CD4-positive, alpha-beta T cell (primary cell): ENCODE results near the gene SIX3. TPM values are rescaled to one million over a fixed set of nuclear protein-coding genes. Genes with fewer than 3 reads are reported as not detected.

ENCODE experiments used
- ATAC-seq: fragments of 200-7000 bp; cut with Tn5 transposase; one replicate; pipeline ENCODE4 v1.10.0; 2022; ENCODE audit warnings: mild to moderate bottlenecking; ENCODE audit not compliant: poor library complexity
- CTCF ChIA-PET: fragments of 350-600 bp; sonication (Branson Sonifier 250); formaldehyde crosslinking; loops from one replicate; lab custom pipeline; 2021; ENCODE audit warnings: antibody characterized with exemption, inconsistent platforms; lab: Charles Lee
- POLR2A ChIA-PET: fragments of 350-600 bp; sonication (Branson Sonifier 250); formaldehyde crosslinking; loops from one replicate; lab custom pipeline; 2021; ENCODE audit warnings: antibody characterized with exemption, inconsistent platforms; lab: Charles Lee
- DNase-seq, 14 experiments: peaks; one replicate each; pipeline ENCODE4 v3.0.0-alpha.2; 2013 to 2020; ENCODE audit warnings: mixed read lengths in 2 of 14
- H3K27ac ChIP-seq, 2 donors: one replicate each; pipeline versions ENCODE4 v1.5.1 to v1.7.0; 2013; ENCODE audit warnings: low read length in 2 of 2, low read depth in 1 of 2, mild to moderate bottlenecking in 1 of 2
- H3K27me3 ChIP-seq, 2 experiments: 1 replicate in 1 of 2; 2 replicates in 1 of 2; pipeline versions ENCODE4 v1.6.1 to v1.7.0; 2013; ENCODE audit warnings: low read length in 2 of 2, control low read depth in 1 of 2, mild to moderate bottlenecking in 1 of 2, moderate library complexity in 1 of 2; ENCODE audit not compliant: insufficient read depth in 2 of 2, control insufficient read depth in 1 of 2
- H3K36me3 ChIP-seq: one replicate; pipeline ENCODE4 v1.6.1; 2013; ENCODE audit warnings: low read length, control low read depth; ENCODE audit not compliant: insufficient read depth
- H3K4me1 ChIP-seq: one replicate; pipeline ENCODE4 v1.6.1; 2013; ENCODE audit warnings: low read length, control low read depth; ENCODE audit not compliant: insufficient read depth
- H3K4me3 ChIP-seq: one replicate; pipeline ENCODE4 v1.5.1; 2013; ENCODE audit warnings: mild to moderate bottlenecking, low read length, moderate library complexity
- H3K9me3 ChIP-seq, 2 experiments: 1 replicate in 1 of 2; 2 replicates in 1 of 2; pipeline versions ENCODE4 v1.6.1 to v1.7.0; 2013; ENCODE audit warnings: low read length in 2 of 2, mild to moderate bottlenecking in 2 of 2, control low read depth in 1 of 2, moderate library complexity in 1 of 2; ENCODE audit not compliant: control insufficient read depth in 1 of 2, insufficient read depth in 1 of 2
- H3K27ac Mint-ChIP-seq: one replicate; pipeline ENCODE4 v1.8.0; 2020; ENCODE audit warnings: mixed read lengths
- H3K27me3 Mint-ChIP-seq: one replicate; pipeline ENCODE4 v1.8.0; 2021; ENCODE audit warnings: mixed read lengths
- H3K36me3 Mint-ChIP-seq: one replicate; pipeline ENCODE4 v1.8.0; 2021; ENCODE audit warnings: low read depth, mixed read lengths
- H3K4me1 Mint-ChIP-seq: one replicate; pipeline ENCODE4 v1.8.0; 2021; ENCODE audit warnings: low read depth, mixed read lengths
- H3K4me3 Mint-ChIP-seq: one replicate; pipeline ENCODE4 v1.8.0; 2020; ENCODE audit warnings: mild to moderate bottlenecking, mixed read lengths
- H3K9me3 Mint-ChIP-seq: one replicate; pipeline ENCODE4 v1.8.0; 2020; ENCODE audit warnings: mixed read lengths
- intact Hi-C, 2 experiments: fragments of 100-400 bp; cut with DNase I in 1 of 2; cut with micrococcal nuclease in 1 of 2; formaldehyde crosslinking; loops; one replicate each; pipeline versions ENCODE4 v1.15.1 to v1.9.0; 2023 to 2025; cut with DNase I, micrococcal nuclease
- total RNA-seq, 174 experiments: library from RNA in 2 of 174; stranded (reverse) in 2 of 174; gene quantifications; one replicate each; pipeline ENCODE4 v1.2.3 and lab custom pipeline; 2021 to 2026
- TF ChIP-seq, protein P1 (sequence below): fragments of 200-600 bp; IDR thresholded peaks from one replicate; pipeline ENCODE4 v1.8.0; 2022; ENCODE audit warnings: antibody characterized with exemption, mild to moderate bottlenecking

SIX3 gene
- total RNA-seq, 2 experiments from 2014 or later, result not detected

- H3K27me3 ChIP-seq, result peaks cover 76 to 96% of the 10 kb centered on the region in 2 experiments
- TF ChIP-seq, protein P1, sequence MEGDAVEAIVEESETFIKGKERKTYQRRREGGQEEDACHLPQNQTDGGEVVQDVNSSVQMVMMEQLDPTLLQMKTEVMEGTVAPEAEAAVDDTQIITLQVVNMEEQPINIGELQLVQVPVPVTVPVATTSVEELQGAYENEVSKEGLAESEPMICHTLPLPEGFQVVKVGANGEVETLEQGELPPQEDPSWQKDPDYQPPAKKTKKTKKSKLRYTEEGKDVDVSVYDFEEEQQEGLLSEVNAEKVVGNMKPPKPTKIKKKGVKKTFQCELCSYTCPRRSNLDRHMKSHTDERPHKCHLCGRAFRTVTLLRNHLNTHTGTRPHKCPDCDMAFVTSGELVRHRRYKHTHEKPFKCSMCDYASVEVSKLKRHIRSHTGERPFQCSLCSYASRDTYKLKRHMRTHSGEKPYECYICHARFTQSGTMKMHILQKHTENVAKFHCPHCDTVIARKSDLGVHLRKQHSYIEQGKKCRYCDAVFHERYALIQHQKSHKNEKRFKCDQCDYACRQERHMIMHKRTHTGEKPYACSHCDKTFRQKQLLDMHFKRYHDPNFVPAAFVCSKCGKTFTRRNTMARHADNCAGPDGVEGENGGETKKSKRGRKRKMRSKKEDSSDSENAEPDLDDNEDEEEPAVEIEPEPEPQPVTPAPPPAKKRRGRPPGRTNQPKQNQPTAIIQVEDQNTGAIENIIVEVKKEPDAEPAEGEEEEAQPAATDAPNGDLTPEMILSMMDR, result no peak
- H3K4me1 ChIP-seq, result peaks cover 43% of the 10 kb centered on the region
- no peak overlapping the region for H3K27ac Mint-ChIP-seq
- DNase-seq (no peak), ATAC-seq (no peak)
- intact Hi-C loops, result no loop called here
- peaks cover 24% of the 10 kb centered on the region for H3K4me1 Mint-ChIP-seq
- ChIA-PET POLR2A (no interaction called here), CTCF (no interaction called here)
- no peak overlapping the region for H3K4me3 Mint-ChIP-seq
- H3K9me3 ChIP-seq, result peaks cover 0 to 41% of the 10 kb centered on the region in 2 experiments
- H3K27ac ChIP-seq, result no peak overlapping the region
- H3K27me3 Mint-ChIP-seq, result peaks cover 69% of the 10 kb centered on the region
- H3K36me3 ChIP-seq, result no peaks in the 10 kb centered on the region
- H3K9me3 Mint-ChIP-seq, result no peaks in the 10 kb centered on the region
- H3K36me3 Mint-ChIP-seq, result no peaks in the 10 kb centered on the region
- no peak overlapping the region for H3K4me3 ChIP-seq
These were observed 5.2 kb upstream of the SIX3 start for GRCh38 chr2:44936275-44936674.

DNA sequence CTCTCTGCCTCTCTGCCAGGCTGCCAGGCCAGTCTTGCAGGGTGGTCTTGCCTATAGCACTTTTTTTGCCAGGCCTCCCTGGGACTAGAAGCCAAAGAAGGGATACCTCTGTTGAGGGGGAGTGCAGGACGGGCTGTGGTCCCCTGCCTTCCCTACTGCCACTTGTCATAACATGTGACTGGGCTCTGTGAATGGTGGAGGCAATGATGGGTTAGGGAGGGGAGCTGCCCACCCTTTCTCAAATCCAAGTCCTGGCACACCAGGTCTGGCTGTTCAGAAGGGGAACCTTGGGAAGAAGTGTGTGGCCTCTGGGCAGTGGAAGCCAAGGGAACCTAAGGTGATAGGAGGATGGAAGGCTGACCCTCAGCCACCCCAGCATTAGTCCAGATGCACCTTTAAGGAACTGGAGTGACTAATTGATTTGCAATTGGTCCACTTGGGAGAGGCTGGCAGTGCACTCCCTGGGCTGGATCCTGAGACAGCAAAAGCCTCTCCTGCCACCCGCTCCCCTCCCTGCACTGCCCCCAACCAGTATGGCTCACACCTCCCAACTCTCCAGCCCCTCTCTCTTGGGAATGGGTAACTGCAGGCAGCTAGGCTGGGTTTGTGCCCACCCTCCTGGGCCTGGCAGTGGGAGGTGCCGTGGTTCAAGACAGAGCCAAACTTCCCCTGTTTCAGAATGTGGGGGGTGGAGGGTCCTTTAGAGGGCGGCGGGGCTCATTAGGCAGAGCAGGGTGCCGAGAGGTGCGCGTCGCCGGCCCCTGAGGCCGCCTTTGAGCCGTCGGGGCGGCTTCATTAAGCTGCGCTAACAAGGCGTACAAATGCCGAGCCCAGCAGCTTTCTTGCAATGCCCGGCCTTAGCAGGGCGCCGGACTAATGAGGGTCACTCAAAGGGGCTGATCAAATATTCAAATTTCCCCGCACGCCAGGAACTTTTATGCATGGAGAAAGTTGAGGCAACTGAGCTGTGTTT, 4.5 kb upstream of the SIX3 start:
- Histone ChIP-seq H3K4me1 (peaks cover 47% of the 10 kb centered on the region), H3K4me3 (no peak overlapping the region), H3K27ac (no peak overlapping the region), H3K27me3 (peaks cover 76 to 95% of the 10 kb centered on the region in 2 experiments), H3K9me3 (peaks cover 0 to 41% of the 10 kb centered on the region in 2 experiments), H3K36me3 (no peaks in the 10 kb centered on the region)
- POLR2A ChIA-PET, result no interaction called here
- no peak overlapping the region for H3K27ac Mint-ChIP-seq
- no peaks in the 10 kb centered on the region for H3K9me3 Mint-ChIP-seq
- peaks cover 30% of the 10 kb centered on the region for H3K4me1 Mint-ChIP-seq
- peak overlapping the region; percentile 11 for H3K4me3 Mint-ChIP-seq
- DNase-seq (no peak), ATAC-seq (no peak)
- no peaks in the 10 kb centered on the region for H3K36me3 Mint-ChIP-seq
- intact Hi-C loops, result no loop called here
- CTCF ChIA-PET, result no interaction called here
- TF ChIP-seq, protein P1, result no peak
- peaks cover 69% of the 10 kb centered on the region for H3K27me3 Mint-ChIP-seq

GRCh38 chr2:44937688-44938240, 3.7 kb upstream of the SIX3 start:
- intact Hi-C loops, result no loop called here
- peaks cover 0 to 34% of the 10 kb centered on the region in 2 experiments for H3K9me3 ChIP-seq
- ChIA-PET CTCF (no interaction called here), POLR2A (interaction anchor here (1.1 kb wide), 1 partner anchor 1146 kb away, joined by 3 read pairs; no protein-coding TSS in a partner anchor)
- H3K36me3 ChIP-seq, result no peaks in the 10 kb centered on the region
- Mint-ChIP-seq H3K27ac (no peak overlapping the region), H3K27me3 (peaks cover 66% of the 10 kb centered on the region), H3K4me3 (no peak overlapping the region), H3K4me1 (peaks cover 30% of the 10 kb centered on the region), H3K9me3 (no peaks in the 10 kb centered on the region), H3K36me3 (no peaks in the 10 kb centered on the region)
- TF ChIP-seq, protein P1, result no peak
- peaks cover 76 to 91% of the 10 kb centered on the region in 2 experiments for H3K27me3 ChIP-seq
- no peak overlapping the region for H3K4me3 ChIP-seq
- ATAC-seq (no peak), DNase-seq (no peak)
- H3K4me1 ChIP-seq, result peaks cover 54% of the 10 kb centered on the region
- H3K27ac ChIP-seq, result no peak overlapping the region
